Measurements from ENCODE around the gene C2orf68.
"Not testable (repeated sequence)": the region's sequence is repeated elsewhere in the genome, so short reads cannot be mapped to it uniquely, and the experiment has no call there.

C2orf68 gene

DNA sequence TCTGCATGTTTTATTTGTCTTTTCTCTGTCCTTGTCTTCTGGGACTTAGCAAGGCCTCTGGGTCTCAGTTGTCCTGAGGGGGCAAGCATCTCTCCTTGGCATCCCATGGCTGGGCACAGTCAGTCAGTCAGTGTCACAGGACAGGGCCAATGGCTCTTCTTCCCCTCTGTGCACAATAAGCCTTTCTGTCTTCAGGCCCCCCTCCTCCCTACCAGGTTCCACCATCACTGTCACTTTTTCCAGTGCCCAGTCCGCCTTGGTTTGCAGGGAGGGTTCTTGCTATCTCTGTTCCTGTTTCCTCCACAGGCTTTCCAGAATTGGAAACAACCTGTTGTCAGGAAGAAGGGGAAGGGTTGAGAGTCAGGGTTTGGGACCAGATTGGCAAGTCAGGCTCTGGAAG lies 29.4 kb downstream of the C2orf68 start:
- no peak for DNase-seq (ENCODE audit: low read depth)

DNA sequence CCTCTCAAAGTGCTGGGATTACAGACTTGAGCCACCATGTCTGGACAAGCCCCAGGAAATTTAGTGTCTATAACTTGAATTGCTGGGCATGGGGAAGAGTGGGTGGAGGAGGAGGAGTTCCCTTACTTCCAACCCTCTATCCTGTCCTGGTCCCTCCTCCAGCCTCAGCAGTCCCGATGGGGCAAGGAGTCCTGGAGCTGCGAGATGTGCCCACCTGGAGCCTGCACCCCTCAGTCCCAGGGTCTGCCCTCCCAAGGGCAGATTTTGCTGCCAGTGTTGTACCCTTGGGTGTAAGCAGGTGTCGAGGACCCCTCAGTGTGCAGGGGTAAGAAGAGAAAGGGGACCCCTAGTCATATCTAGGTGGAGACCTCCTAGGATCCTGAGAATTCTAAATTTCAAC lies 31.7 kb downstream of the C2orf68 start:
- DNase-seq (ENCODE audit: low read depth), result no peak

DNA sequence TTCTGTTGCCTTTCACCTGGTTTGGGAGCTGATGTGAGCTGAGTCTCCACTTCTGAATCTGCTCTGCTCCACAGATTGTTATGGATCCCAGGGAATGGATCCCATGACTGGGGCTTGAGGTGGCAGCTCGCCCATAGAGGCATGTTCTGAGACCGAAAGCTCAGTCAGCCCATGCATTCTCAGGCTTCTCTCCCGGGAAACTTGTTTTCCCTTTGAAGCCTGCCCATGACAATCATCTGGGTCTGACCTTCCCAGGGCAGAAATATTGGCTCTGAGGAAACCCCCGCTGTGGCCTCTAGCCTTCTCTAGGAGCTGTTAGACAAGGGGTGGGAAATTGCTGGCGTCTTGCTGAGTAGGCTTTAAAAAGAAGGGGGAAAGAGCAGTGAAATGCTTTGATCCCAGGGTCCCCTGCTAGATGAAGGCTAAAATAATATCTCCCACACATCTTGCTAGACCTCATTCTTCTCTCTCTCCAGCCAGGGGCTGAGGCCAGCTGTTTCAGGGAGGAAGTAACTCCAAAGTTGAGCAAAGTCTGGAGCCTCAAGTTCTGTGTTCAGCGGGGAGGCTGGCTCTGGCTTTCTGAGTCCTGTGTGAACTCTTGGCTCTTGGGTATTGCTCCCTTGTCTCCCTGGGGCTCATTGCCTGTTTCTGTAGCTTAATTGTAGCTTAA lies 32.5 kb downstream of the C2orf68 start:
- DNase-seq (ENCODE audit: low read depth), result no peak

DNA sequence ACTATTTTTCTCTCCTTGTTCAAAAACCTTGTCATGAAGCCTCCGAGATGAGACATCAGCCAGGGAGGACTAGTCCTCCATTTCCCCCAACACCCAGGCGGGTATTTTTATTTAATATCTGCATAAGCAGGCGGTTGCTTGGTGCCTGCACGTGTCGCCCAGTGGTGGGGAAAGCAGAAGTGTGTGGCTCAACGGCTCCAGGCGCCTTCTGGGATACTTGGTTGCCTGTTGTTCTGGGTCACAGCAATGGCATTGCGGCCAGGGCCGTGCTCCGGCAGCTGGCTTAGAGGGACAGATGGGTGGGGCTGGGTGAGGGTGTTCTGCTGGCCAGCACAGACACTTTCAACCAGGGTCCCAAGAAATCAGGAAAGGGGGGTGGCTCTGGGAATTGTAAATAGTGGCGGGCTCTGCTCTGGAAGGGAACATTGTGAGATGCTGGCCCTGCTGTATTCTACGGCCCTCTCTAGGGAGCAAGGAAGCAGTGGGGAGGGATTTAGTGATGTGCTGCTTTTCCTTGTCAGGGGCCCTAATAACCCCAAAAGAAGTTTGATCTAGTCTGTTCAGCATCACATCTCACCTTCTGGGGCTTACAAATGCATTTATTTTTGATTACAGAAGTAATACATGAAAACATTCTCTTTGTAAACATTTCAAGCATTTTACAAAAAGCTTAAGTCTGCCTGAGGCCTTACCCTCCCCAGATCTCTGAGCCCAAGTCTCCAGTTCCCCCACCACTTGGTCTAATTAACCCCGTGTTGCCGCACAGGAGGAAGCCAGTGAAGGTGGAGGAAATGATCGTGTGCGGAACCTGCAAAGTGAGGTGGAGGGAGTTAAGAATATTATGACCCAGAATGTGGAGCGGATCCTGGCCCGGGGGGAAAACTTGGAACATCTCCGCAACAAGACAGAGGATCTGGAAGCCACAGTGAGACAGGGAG lies 33.4 kb downstream of the C2orf68 start:
- no peak for DNase-seq (ENCODE audit: low read depth)

DNA sequence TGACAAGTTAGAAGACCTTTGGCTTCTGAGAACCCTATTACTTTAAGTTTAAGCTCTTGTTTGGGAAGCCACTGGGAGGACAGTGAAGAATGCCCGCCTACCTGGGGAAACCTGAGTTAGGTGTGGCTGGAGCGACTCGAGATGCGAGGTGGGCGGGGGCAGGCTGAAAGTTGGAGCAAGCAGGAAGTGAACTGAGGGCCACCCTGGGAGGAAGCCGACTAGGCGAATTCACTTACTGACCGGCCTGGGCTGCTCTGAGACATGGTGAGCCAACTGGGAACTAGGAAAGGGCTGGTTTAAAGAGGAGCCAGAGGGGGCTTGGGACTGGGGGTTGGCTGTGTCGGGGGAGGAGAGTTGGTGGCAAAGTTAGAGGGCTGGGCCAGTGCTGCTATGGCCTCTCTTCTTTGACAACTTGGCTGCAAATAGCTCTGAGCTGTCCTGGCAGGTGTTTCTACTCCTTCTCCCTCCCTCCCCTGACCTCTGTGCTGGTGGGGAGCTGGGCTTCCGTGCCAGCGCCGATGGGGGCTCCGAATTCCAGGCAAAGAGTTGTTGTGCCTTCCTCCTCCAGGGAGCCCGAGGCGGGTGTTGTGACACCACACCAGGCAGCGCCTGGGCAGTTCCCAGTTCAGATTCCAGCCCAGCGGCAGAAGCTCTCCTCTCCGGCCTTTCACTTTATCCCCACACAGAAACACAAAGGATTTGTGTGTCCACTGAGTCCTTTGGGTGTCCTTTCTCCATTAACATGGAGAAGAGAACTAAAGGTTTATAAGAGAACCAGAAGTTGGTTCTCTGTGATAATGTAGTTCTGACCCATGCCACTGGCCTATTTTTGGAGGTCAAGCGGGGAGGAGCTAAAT lies 34.3 kb downstream of the C2orf68 start, which contains the start of gene VAMP8:
TSS of gene VAMP8 (plus strand) at position 201 of the 857 bp plus-strand sequence. CDS start at position 262, 61 bp downstream.
- no peak for DNase-seq (ENCODE audit: low read depth)

DNA sequence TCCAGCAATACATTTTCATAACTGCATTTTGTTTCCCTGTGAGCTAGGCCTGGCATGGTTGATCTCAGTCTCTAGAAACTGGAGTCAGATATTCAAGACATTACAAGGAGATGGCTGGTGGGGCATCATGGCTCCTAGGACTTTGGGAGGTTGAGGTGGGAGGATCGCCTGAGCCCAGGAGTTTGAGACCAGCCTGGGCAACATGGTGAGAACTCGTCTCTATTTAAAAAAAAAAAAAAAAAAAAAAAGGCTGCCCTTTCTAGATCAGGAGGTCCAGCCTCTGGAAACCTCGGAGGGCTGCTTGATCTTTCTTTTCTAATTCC lies 34.8 kb downstream of the C2orf68 start:
- no peak for DNase-seq (ENCODE audit: low read depth)

DNA sequence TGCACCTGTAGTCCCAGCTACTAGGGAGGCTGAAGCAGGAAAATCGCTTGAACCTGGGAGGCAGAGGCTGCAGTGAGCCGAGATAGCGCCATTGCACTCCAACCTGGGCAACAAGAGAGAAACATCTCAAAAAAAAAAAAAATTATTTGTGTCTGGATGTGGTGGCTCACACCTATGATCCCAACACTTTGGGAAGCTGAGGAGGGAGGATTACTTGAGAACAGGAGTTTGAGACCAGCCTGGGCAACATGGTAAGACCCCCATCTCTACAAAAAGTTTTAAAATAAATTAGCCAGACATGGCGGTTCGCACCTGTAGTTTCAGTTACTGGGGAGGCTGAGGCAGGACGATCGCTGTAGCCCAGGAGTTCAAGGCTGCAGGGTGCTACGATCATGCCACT lies 36.1 kb downstream of the C2orf68 start:
- no peak for DNase-seq (ENCODE audit: low read depth)

DNA sequence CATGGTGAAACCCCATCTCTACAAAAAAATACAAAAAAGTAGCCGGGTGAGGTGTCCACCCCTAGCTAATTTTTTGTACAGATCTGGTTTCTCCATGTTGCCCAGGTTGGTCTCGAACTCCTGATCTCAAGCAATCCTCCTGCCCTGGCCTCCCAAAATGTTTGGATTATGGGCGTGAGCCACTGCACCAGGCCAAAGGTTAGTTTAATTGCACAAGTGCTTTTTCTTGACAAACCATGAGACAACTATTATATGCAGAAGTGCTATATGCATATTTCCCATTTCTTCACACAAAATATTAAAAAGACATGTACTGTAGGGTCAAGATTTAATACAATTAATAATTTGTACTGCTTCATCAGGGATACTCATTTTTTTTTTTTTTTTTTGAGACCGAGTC lies 45.6 kb downstream of the C2orf68 start:
- no peak for DNase-seq (ENCODE audit: low read depth)

DNA sequence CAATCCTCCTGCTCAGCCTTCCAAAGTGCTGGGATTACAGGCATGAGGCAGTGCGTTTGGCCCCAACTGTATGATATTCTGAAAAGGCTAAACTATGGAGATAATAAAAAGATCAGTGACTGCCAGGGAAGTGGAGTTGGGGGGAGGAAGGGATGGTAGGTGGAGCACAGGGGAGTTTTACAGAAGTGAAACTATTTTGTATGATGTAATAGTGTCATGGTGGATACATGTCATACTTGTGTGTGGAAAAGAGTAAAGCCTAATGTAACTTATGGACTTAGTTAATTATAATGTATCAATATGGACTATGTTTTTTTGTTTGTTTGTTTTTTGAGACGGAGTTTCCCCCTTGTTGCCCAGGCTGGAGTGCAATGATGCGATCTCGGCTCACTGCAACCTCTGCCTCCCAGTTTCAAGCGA lies 47.7 kb downstream of the C2orf68 start:
- DNase-seq (ENCODE audit: low read depth), result no peak

DNA sequence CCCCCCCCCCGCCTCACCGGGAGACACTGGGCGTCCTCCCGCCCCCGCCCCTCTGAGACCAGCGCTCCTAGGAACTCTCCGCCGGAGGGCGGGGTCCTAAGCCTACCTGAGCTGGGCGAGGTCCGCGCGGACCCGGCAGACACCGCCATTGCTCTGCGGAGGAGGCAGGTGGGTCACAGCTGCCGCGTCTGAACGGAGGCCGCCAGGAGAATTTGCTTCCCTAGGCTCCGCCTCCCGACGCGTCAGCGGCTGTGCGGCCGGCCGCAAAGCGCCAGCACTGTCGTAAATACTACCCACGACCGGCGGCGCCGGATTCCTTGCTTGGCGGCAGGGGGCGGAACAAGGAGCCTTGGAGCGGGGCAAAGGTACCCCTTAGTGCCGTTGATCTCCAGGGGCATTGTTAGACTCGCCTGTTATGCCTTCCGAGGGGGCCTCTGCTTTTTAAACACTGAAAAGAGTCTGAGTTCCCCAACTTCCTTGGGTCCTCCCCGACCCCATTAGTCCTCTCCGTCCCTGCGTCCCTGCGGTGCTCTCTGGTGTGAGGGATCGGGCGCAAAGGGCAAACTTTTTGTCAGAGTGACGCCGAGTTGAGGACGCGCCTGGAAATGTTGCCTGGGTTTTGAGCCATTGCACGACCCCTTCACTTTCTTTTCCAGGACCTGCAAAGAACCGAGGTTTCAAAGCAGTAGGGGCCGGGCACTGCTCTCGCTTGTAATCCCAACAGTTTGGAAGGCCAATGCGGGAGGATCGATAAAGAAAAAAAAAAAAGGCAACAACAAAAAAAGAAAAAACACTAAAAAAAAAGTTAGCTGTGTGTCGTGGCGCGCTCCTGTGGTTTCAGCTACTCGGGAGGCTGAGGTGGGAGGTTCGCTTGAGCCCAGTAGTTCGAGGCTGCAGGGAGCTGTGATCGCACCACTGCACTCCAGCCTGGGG lies 50.3 kb downstream of the C2orf68 start, which contains the start of gene GGCX:
TSS of gene GGCX (minus strand) at position 214 of the 933 bp plus-strand sequence. CDS start at position 149, 65 bp downstream.
- peak; percentile 94 for DNase-seq (ENCODE audit: low read depth)

DNA sequence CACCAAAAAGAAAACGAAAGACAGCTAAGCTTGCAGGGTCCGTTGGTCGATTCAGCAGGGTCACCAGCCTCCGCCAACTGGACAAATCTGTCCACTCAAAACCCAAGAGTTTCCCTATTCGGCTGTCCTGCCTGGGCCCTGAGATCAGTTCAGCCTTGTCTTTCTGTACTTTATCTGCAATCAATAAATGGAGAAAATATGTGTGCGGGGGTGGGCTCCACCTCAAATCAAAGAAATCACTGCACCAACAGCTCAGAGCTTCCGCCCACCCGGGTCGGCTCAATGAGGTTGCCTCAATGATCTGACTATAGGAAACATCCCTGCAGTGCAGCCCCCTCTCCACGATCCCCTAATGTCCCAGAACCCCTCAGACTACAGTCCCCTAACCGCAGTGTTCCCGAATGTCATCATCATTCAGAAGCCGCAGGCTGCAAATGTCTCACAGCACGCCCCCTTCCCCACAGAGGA lies 51.0 kb downstream of the C2orf68 start:
- DNase-seq (ENCODE audit: low read depth), result no peak

DNA sequence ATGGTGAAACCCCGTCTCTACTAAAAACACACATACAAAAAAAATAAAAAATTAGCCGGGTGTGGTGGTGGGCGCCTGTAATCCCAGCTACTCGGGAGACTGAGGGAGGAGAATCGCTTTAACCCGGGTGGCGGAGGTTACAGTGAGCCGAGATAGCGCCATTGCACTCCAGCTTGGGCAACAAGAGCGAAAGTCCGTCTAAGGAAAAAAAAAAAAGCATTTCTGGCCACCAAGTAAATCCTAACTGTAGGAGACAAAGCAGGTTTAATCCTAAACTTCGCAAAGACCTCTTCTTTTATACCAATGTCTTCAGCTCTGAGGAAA lies 51.5 kb downstream of the C2orf68 start:
- not testable (repeated sequence) for DNase-seq (ENCODE audit: low read depth)

DNA sequence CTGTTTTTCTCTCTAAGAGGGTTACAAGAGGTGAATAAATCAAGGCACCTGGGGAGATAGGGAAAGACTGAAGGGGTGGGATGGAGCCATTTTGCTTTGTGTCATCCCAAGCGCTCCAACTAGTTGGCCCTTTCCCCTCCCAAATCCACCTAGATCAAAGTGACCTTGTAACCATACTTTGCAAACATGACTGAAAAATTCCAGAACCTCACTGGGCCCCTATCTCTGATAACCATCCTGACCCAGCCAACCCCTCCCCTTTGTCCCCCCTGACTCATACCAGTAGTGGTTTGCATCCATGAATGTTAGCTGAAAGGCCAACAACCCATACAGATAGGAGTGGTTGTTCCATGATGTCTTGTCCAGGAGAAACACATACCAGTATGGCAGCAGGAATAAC lies 53.7 kb downstream of the C2orf68 start:
- no peak for DNase-seq (ENCODE audit: low read depth)

DNA sequence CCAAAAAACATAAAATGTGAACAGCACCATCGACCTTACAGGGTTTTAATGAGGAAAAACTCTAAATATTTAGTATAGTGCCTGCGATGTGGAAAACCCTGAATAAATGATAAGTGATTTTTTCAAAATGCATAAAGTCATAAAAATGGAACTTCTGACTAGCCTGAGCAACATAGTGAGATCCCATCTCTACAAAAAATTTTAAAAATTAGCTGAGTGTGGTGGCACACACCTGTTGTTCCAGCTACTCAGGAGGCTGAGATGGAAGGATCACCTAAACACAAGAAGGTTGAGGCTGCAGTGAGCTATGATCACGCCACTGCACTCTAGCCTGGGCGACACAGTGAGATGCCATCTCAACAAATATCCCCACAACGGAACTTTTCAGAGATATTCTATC lies 54.7 kb downstream of the C2orf68 start:
- no peak for DNase-seq (ENCODE audit: low read depth)
